Gastroesophageal sphincter (tissue), 3 donors: ENCODE results near the gene PXK.

ENCODE experiments used
- CTCF ChIP-seq, 4 experiments: fragments of 200-600 bp in 2 of 4; fragments of 450-650 bp in 2 of 4; sonication (generic) in 1 of 4; IDR thresholded peaks; one replicate each; pipeline ENCODE4 v1.5.1; 2017 to 2019; ENCODE audit warnings: antibody characterized with exemption in 4 of 4, mild to moderate bottlenecking in 2 of 4, moderate library complexity in 2 of 4
- POLR2A ChIP-seq, 2 donors: fragments of 450-650 bp; IDR thresholded peaks; one replicate each; pipeline ENCODE4 v1.6.1; 2017; ENCODE audit warnings: antibody characterized with exemption in 2 of 2, mild to moderate bottlenecking in 2 of 2, moderate library complexity in 1 of 2
- POLR2AphosphoS5 ChIP-seq: sonication (generic); formaldehyde crosslinking; IDR thresholded peaks from one replicate; pipeline ENCODE4 v1.6.1; 2017; ENCODE audit warnings: antibody characterized with exemption

- TF ChIP-seq CTCF (IDR thresholded peaks at IDR 0.05), result no peak
- TF ChIP-seq POLR2A (IDR thresholded peaks at IDR 0.05), result no peak
- no peak for TF ChIP-seq POLR2AphosphoS5
These were observed 131.2 kb downstream of the PXK start for GRCh38 chr3:58463942-58464271.
